Lower leg skin (tissue), 4 donors: ENCODE measurements around the gene ATRN. TPM values are rescaled to one million over a fixed set of nuclear protein-coding genes. Genes with fewer than 3 reads are reported as not detected.

Experiments used
- DNase-seq, 2 donors: peaks; one replicate each; pipeline ENCODE4 v3.0.0-alpha.2; 2019; ENCODE audit warnings: low spot score in 2 of 2
- H3K4me3 ChIP-seq: fragments of 200-600 bp; sonication (generic); 2 replicates; pipeline ENCODE4 v1.5.1; 2017; ENCODE audit warnings: mild to moderate bottlenecking, low read depth; ENCODE audit not compliant: poor library complexity, severe bottlenecking
- POLR2A ChIP-seq, 2 donors: fragments of 450-650 bp; IDR thresholded peaks; one replicate each; pipeline ENCODE4 v1.6.1; 2016 to 2017; ENCODE audit warnings: antibody characterized with exemption in 2 of 2, mild to moderate bottlenecking in 1 of 2, moderate library complexity in 1 of 2
- WGBS, 2 donors: methylation state at CpG; one replicate each; pipeline ENCODE4 v1.1.5; 2018; 5-methylcytosine and 5-hydroxymethylcytosine counted together
- intact Hi-C: fragments of 100-400 bp; cut with DNase I; formaldehyde crosslinking; loops from one replicate; pipeline ENCODE4 v1.15.0; 2023; ENCODE audit warnings: low total_unique reads
- total RNA-seq, 4 donors: library from RNA; depleted of rRNA; stranded (reverse); fragments of >200 nt; gene quantifications; one replicate each; pipeline ENCODE4 v1.1.0, GENCODE V29; 2016
- TF ChIP-seq, protein P1 (sequence below), 3 donors: fragments of 450-650 bp; IDR thresholded peaks; one replicate each; pipeline ENCODE4 v1.5.1; 2016; ENCODE audit warnings: antibody characterized with exemption in 3 of 3, mild to moderate bottlenecking in 3 of 3, moderate library complexity in 2 of 3

ATRN gene
- total RNA-seq, 4 donors from 2014 or later = 18.2 to 34.6 (median 28.4) TPM

DNA sequence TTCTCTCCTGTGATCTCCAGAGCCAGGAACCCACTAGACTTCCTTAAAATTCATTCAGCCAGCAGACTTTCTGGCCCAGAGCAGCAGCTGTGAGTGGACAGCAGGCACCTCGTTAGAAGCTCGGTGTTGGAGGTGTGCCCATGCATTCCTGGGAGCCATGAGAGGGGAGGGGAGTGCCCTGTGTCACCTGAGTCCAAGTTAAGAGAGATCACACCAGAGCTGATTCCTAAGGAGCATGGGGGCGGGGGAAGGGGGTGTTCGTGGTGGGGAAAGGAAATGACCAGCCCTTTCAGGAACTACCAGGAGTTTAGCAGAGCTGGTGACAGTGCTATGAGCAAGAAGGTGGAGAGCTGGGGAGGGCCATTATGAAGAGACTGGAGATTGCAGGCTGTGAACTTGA lies 145.4 kb downstream of the ATRN start:
- no peak overlapping the region for H3K4me3 ChIP-seq
- no peak for DNase-seq
- no peak for TF ChIP-seq POLR2A (IDR thresholded peaks at IDR 0.05)
- TF ChIP-seq, protein P1, sequence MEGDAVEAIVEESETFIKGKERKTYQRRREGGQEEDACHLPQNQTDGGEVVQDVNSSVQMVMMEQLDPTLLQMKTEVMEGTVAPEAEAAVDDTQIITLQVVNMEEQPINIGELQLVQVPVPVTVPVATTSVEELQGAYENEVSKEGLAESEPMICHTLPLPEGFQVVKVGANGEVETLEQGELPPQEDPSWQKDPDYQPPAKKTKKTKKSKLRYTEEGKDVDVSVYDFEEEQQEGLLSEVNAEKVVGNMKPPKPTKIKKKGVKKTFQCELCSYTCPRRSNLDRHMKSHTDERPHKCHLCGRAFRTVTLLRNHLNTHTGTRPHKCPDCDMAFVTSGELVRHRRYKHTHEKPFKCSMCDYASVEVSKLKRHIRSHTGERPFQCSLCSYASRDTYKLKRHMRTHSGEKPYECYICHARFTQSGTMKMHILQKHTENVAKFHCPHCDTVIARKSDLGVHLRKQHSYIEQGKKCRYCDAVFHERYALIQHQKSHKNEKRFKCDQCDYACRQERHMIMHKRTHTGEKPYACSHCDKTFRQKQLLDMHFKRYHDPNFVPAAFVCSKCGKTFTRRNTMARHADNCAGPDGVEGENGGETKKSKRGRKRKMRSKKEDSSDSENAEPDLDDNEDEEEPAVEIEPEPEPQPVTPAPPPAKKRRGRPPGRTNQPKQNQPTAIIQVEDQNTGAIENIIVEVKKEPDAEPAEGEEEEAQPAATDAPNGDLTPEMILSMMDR (IDR thresholded peaks at IDR 0.05) = no peak
- intact Hi-C loops = no loop called here
- 52 to 59% methylated on average over 4 of the region's 4 CpGs for WGBS, 2 donors

DNA sequence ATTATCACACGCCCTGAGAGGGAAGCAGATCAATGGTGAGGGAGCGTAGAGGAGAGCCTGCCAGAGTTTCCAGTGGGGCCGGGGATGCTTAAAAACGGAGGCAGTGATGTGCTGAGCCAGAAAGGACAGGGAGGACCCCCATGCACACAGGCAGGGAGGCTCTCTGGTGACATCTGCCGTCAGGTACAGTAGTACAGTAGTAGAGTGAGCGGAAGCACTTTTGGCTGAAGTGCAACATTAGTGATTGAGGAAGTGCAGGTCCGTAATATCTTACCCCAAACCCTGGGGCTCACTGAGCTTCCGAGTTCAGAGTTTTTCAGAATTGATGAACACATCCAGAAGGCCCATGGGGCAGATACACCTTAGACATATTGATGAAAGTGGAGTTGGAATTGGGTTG lies 150.3 kb downstream of the ATRN start:
- 93 to 95% methylated on average over 8 of the region's 8 CpGs for WGBS, 2 donors
- DNase-seq = no peak
- TF ChIP-seq, protein P1 (IDR thresholded peaks at IDR 0.05) = no peak
- no peak for TF ChIP-seq POLR2A (IDR thresholded peaks at IDR 0.05)
- intact Hi-C loops = no loop called here
- no peak overlapping the region for H3K4me3 ChIP-seq

DNA sequence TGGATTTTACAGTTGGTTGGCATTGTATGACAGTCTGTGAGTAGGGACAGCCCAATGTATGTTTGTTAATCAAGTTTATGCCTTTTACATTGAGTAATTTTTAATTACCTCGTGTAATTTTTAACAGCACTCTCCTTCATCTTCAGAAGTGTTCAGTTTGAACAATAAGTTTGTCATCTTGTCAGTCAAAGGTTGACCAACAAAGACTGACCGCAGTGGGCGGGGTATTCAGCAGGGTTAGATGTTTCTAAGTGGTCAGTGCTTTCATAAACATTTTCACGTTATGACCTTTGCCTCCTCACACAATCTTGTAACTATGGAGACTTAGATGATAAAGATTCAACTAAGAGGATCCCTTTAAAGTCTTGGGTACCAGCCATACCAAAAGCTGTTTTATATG lies 151.6 kb downstream of the ATRN start:
- DNase-seq = no peak
- TF ChIP-seq, protein P1 (IDR thresholded peaks at IDR 0.05) = no peak
- no peak for TF ChIP-seq POLR2A (IDR thresholded peaks at IDR 0.05)
- 95 to 97% methylated on average over 4 of the region's 4 CpGs for WGBS, 2 donors
- intact Hi-C loops = no loop called here
- H3K4me3 ChIP-seq = no peak overlapping the region

DNA sequence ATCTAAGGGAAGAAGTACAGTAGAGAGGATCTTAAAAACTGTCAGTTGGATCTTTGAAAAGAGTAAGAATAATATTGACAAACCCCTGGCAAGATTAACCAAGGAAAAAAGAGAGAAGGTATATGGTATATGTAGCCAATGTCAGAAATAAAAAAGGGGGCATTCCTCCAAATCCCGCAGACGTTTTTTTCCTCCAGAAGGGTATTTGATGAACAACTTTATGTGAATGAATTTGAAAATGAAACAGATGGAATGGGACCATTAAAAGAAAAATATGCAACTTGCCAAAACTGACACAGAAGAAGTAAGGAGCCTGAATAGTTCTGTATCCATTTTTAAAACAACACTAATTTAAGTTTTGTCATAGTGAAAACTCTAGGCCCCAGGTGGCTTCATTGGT lies 156.7 kb downstream of the ATRN start:
- TF ChIP-seq POLR2A (IDR thresholded peaks at IDR 0.05) = no peak
- TF ChIP-seq, protein P1 (IDR thresholded peaks at IDR 0.05) = no peak
- no peak overlapping the region for H3K4me3 ChIP-seq
- intact Hi-C loops = no loop called here
- 79 to 85% methylated on average over 2 of the region's 2 CpGs for WGBS, 2 donors
- DNase-seq = no peak

DNA sequence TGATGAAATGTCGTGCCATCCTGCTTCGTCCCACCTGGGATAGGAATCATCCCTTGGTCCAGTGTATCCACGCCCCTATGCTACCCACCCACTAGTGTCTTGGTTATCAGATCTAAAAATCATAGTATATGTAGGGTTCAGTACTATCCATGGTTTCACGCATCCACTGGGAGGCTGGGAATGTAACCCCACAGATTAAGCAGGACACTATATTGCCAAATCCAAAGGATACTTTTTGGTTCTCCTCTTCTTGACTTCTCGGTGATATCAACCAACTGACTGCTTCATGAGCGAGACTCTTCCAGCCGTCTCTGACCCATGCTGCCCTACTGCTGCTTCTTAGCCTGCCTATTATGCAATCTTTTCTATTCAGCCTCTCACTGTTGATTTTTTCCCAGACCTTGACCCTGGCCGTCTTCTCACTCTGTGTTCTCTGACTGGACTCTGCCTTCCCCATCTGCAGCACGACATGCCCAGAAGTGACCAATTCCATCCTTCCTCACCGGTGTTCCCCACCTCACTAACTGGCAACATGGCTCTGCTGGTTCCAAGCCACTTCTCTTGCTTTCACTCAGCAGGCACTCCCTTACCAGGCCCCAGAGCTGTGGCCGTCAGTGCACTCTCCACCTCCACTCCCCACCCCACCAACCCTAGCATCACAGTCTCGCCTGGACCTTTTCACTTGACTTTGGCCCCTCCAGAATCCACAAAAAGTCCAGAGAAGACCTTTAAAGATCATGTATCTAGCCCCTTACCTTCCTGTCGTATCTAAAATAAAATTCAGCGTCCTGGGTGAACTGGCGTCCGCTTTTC lies 157.9 kb downstream of the ATRN start:
- no peak for DNase-seq
- intact Hi-C loops = no loop called here
- 89 to 91% methylated on average over 16 of the region's 16 CpGs for WGBS, 2 donors
- no peak for TF ChIP-seq POLR2A (IDR thresholded peaks at IDR 0.05)
- TF ChIP-seq, protein P1 (IDR thresholded peaks at IDR 0.05) = peak in 1 of 3 donors; percentile 80
- H3K4me3 ChIP-seq = no peak overlapping the region

DNA sequence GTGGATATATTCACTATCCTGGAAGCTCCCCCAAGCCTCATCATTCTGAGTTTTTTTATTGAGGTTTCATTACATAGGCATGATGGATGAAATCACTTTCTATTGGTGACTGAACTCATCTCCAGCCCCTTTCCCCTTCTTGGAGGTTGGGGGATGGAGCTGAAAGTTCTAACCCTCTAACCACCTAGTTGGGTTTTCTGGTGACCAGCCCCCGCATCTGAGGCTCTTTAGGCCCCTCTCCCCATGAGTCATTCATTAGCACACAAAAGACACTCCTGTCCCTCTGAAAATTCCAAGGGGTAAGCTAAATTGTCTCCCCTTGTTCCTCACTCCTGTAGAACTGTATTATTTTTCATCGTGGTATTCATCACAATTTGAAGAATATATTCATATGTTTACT lies 159.1 kb downstream of the ATRN start:
- TF ChIP-seq, protein P1 (IDR thresholded peaks at IDR 0.05) = no peak
- no peak for TF ChIP-seq POLR2A (IDR thresholded peaks at IDR 0.05)
- intact Hi-C loops = no loop called here
- H3K4me3 ChIP-seq = no peak overlapping the region
- no peak for DNase-seq
- 86 to 87% methylated on average over 2 of the region's 2 CpGs for WGBS, 2 donors
